COR-L47 (cell line): ENCODE measurements around the gene IPO11.

Experiments
- DNase-seq: peaks from one replicate; lab custom pipeline; 2025; lab: John Stamatoyannopoulos, UW

Gene IPO11

GRCh38 chr5:62412549-62413329 lies at the start of gene IPO11:
Gene IPO11, plus strand, starts transcription at chr5:62412763. Its CDS starts 24,517 bp downstream, at chr5:62437280.
- peak; percentile 100 for DNase-seq

- no peak for DNase-seq
Measured at GRCh38 chr5:62369039-62369438, 43.5 kb upstream of the IPO11 start.

- no peak for DNase-seq
Measured at GRCh38 chr5:62371409-62371808, 41.2 kb upstream of the IPO11 start.

GRCh38 chr5:62372600-62372999 lies 40.0 kb upstream of the IPO11 start:
- no peak for DNase-seq

DNA sequence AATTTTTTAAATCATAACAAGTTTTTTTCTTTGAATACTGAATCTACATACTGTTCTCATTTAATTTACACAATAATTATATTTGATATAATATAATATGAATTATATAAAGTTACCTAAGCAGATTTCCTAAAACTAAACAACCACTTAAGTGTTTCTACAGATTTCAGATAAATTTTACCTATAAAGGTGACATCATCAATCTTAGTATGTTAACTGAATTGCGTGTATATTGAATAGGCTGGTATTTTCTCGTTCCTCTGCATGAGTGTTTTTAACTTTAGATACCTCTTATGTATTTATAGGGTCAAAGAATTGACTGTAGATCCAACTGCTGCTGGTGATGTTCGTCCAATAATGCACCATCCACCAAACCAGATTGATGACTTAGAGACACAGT lies 39.2 kb upstream of the IPO11 start:
- no peak for DNase-seq

DNA sequence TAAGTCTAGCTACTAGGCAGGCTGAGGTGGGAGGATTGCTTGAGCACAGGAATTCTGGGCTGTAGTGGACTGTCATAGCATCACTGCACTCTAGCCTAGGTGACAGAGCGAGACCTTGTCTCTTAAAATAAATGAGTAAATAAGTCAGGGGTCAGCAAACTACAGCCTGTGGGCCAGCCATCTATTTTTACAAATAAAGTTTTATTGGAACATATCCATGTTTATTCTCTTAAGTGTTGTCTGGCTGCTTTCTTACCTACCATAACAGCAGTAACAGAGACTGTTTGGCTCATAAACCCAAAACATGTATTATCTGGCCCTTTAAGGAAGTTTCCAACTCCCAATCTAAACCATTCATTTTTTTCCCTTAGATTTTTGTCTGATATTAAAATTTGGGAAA lies 38.5 kb upstream of the IPO11 start:
- no peak for DNase-seq

- no peak for DNase-seq
Measured at GRCh38 chr5:62375627-62376026, 36.9 kb upstream of the IPO11 start.

- DNase-seq = no peak
Measured at GRCh38 chr5:62376064-62376463, 36.5 kb upstream of the IPO11 start.

DNA sequence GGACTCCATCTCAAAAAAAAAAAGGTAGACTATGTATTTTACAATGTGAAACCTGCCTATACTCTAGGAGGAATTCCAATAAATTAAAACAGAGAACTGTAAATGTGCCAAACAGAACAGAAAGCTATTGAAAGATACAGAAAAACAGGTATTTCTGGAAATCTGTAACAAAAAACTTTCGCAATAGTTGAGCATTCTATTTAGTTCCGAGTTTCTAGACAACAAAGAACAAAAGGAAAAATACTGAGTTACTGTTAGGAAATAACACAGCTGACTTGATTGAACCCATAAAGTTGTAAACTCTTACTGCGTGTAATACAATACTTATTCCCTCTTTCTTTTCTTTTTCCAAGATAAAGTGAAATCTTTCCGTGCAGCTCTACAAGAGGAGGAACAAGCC lies 27.4 kb upstream of the IPO11 start:
- DNase-seq = no peak

GRCh38 chr5:62385816-62386400 lies 26.7 kb upstream of the IPO11 start:
- no peak for DNase-seq

DNA sequence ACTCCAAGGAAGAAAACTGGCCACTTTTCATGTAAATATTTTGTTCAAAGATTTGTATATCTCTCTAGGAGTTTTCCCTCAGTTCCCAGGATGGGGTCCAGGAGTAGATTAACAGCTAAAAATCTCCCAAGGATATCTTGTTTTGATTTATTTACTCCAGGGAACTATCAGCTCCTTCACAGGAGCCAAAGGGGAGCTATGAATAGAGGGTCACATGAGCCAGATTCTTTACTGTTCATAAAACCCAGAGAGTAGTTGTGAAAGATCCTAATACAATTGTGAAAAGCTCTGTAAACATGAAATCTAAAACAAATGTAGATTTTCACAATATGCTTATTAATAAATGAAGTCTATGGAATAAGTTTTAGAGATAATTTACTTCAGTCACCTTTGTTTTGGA lies 25.7 kb upstream of the IPO11 start:
- DNase-seq = no peak

- no peak for DNase-seq
Measured at GRCh38 chr5:62395210-62395950, 17.2 kb upstream of the IPO11 start.

DNA sequence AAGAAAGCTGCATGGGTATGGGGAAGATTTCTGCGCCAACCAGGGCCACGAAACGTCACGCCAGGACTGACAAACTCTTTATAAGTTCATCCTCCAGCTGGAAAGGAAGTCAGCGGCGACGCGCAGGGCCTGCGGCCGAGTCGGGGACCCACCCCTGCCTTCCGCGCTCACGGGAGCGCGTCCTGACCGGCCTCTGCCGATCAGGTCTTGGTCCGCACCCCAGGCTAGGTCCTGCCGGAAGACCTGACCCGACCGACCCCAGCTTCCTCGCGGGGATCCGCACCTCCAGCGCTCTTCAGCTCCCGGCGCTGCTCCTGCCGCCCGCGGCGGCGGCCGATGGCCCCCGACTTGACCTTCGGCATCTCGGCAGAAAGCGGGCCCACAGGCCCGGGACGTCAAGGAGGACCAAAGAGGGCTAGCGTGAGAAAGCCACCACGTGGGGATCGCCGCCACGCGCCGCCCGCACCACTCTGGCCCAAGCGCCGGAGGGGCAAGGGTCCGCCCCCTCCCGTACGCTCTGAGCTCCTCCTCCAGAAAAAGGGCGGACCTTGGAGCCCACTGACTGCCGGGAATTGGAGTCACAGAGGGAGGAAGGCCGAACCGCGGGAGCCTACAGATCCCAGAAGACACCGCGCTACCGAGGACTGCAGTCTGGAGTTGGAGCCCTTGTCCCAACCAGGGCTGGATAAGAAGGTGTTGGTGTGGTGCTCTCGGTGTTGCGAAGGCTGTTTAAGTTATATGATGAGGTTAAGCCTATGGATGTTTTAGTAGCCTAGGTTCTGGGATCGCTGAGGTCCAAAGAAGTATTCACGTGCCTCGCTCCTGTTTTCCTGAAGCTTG lies 8.9 kb upstream of the IPO11 start, which contains the start of gene DIMT1:
TSS of gene DIMT1 (minus strand) at position 495 of the 840 bp plus-strand sequence. CDS start at position 362, 133 bp downstream.
- DNase-seq = peak; percentile 93

DNA sequence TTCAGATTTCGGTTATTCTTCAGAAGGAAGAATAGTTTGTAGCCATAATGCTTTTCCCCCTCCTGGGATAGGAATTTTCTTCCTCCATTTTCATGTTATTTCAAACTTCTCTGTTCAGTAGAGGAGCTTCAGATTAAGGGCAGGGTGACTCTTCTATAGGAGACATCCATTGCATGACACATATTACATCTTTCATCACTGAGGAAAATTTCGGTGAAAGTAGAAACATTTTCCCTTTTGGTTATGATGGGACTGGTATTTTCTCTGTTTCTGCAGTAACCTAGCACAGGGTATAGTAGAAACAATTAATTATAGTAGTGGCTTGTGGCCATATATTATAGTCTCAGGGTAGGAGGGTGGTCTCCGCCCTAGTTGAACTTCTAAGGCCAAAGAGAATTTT lies 1.1 kb downstream of the IPO11 start:
- no peak for DNase-seq

DNA sequence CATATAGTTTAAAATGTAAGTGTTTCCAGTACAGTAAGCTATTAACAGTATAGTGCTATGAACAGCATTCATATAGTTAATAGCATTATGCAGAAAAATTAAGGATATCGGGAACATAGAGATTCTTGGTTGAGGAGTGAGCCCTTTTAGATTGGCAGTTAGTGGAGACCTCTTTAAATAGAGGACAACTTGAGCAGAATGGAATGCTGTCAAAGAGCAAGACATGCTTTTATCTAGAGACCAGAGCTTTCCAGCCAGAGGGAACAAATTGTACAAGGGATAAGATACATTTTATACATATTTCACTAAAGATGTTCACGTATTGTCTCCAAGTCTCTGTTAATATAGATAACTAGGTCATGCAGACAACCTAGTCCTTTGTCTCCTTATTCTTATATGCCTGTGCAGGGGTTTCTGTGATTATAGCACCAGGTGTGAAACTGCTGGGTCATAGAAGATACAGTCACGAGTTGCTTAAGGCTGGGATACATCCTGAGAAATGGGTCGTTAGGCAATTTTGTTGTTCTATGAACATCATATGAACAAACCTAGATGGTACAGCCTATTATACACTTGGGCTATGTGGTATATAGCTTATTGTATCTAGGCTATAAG lies 6.0 kb downstream of the IPO11 start:
- no peak for DNase-seq

- no peak for DNase-seq
Measured at GRCh38 chr5:62419609-62420008, 7.0 kb downstream of the IPO11 start.

DNA sequence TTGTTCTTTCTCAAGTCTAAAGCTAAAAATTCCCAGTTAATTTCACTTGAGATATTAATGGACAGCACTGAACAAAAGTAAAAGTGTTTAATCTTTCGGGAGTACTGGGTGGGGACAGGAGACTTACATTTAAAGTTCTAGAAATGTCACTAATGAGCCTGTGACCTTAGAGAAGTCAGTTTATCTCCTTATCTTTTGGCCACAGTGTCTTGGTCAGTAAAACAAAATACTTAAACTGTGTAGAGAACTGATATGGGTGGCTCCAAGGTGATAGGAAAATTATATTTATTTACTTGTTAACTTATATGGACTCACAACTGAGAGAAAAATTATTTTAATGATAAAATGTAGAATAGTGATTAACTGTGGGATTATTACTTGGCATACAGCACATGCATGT lies 8.9 kb downstream of the IPO11 start:
- no peak for DNase-seq

- DNase-seq = no peak
Measured at GRCh38 chr5:62424763-62425162, 12.2 kb downstream of the IPO11 start.

GRCh38 chr5:62431735-62432620 lies 19.4 kb downstream of the IPO11 start:
- DNase-seq = no peak

- DNase-seq = no peak
Measured at GRCh38 chr5:62432621-62433064, 20.1 kb downstream of the IPO11 start.
